GM12878 (cell line): ENCODE data around the gene DENND1B.

ENCODE experiments used
- CTCF ChIP-seq, 3 experiments: IDR thresholded peaks in 2 of 3; conservative IDR thresholded peaks in 1 of 3; 2 replicates each; pipeline ENCODE4 v1.5.1; 2011; ENCODE audit warnings: low read depth in 3 of 3, low read length in 3 of 3, mild to moderate bottlenecking in 3 of 3, control low read depth in 2 of 3, moderate library complexity in 2 of 3, inconsistent platforms in 1 of 3, mixed read lengths in 1 of 3; ENCODE audit not compliant: control insufficient read depth in 2 of 3, insufficient read depth in 1 of 3; ENCODE audit errors: extremely low read depth in 1 of 3
- EGR1 ChIP-seq, 2 experiments: IDR thresholded peaks; 1 replicate in 1 of 2; 2 replicates in 1 of 2; pipeline ENCODE4 v1.6.1; 2011 to 2012; ENCODE audit warnings: low read depth in 2 of 2, low read length in 2 of 2, borderline replicate concordance in 1 of 2, mild to moderate bottlenecking in 1 of 2, moderate library complexity in 1 of 2
- SIN3A ChIP-seq: IDR thresholded peaks from 2 replicates; pipeline ENCODE4 v1.6.1; 2012; ENCODE audit warnings: low read depth, low read length, improper control_type of control experiment
- SREBF2 ChIP-seq: IDR thresholded peaks from 2 replicates; pipeline ENCODE4 v1.6.1; 2012; ENCODE audit warnings: mild to moderate bottlenecking, low read length
- TF ChIP-seq, protein P1 (sequence below): fragments of 450-650 bp; IDR thresholded peaks from 2 replicates; pipeline ENCODE4 v1.6.1; 2017; ENCODE audit warnings: antibody characterized with exemption, mild to moderate bottlenecking, moderate library complexity

GRCh38 chr1:197683280-197683679 lies 92.0 kb downstream of the DENND1B start:
- TF ChIP-seq CTCF (IDR thresholded peaks at IDR 0.05 in 2 of 3, conservative IDR thresholded peaks at IDR 0.05 in 1 of 3; ENCODE audit: control insufficient read depth in 2 of 3, extremely low read depth in 1 of 3, insufficient read depth in 1 of 3, low read depth in 3 of 3, low read length in 3 of 3) (no peak), SREBF2 (no peak), SIN3A (no peak), EGR1 (IDR thresholded peaks at IDR 0.05; ENCODE audit: borderline replicate concordance in 1 of 2, low read depth in 2 of 2, low read length in 2 of 2) (no peak)
- TF ChIP-seq, protein P1, sequence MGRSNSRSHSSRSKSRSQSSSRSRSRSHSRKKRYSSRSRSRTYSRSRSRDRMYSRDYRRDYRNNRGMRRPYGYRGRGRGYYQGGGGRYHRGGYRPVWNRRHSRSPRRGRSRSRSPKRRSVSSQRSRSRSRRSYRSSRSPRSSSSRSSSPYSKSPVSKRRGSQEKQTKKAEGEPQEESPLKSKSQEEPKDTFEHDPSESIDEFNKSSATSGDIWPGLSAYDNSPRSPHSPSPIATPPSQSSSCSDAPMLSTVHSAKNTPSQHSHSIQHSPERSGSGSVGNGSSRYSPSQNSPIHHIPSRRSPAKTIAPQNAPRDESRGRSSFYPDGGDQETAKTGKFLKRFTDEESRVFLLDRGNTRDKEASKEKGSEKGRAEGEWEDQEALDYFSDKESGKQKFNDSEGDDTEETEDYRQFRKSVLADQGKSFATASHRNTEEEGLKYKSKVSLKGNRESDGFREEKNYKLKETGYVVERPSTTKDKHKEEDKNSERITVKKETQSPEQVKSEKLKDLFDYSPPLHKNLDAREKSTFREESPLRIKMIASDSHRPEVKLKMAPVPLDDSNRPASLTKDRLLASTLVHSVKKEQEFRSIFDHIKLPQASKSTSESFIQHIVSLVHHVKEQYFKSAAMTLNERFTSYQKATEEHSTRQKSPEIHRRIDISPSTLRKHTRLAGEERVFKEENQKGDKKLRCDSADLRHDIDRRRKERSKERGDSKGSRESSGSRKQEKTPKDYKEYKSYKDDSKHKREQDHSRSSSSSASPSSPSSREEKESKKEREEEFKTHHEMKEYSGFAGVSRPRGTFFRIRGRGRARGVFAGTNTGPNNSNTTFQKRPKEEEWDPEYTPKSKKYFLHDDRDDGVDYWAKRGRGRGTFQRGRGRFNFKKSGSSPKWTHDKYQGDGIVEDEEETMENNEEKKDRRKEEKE = no peak
